Keratinocyte (primary cell): ENCODE results near the gene PARD3B.

Experiments
- CTCF ChIP-seq, 3 experiments: IDR thresholded peaks in 1 of 3; conservative IDR thresholded peaks in 1 of 3; optimal IDR thresholded peaks in 1 of 3; 2 replicates in 2 of 3; 3 replicates in 1 of 3; pipeline versions ENCODE3 to v1.5.1; 2011; ENCODE audit warnings: low read length in 3 of 3, mild to moderate bottlenecking in 3 of 3, moderate library complexity in 2 of 3, control low read depth in 1 of 3, inconsistent platforms in 1 of 3; ENCODE audit not compliant: insufficient read depth in 2 of 3; ENCODE audit errors: extremely low read depth in 1 of 3
- EZH2 ChIP-seq: IDR thresholded peaks from one replicate; pipeline ENCODE4 v1.6.1; 2012; ENCODE audit warnings: inconsistent platforms, mild to moderate bottlenecking, low read length, moderate library complexity

DNA sequence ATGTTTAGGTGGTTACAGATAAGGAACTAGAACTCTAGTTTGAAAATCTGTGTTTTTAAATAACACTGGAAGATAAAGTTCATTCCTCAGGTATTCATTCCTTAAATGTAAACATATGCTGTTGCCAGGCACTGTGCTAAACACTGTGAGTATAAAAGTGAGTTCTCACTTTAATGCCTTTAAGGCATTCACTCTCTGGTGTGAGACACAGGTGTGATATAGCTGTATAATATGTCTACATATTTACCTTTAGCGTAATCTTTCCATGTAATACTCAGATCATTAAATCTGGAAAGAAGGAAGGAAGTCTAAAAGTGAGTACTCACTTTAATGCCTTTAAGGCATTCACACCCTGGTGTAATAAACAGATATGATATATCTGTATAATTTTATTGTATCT lies 472.6 kb downstream of the PARD3B start:
- TF ChIP-seq CTCF (optimal IDR thresholded peaks at IDR 0.05 in 1 of 3, IDR thresholded peaks at IDR 0.05 in 1 of 3, conservative IDR thresholded peaks at IDR 0.05 in 1 of 3; ENCODE audit: extremely low read depth in 1 of 3, insufficient read depth in 2 of 3, low read length in 3 of 3) (no peak), EZH2 (no peak)
